T47D (cell line): ENCODE measurements around the gene NOX4.

Experiments used
- DNase-seq, 2 experiments: peaks; one replicate each; pipeline versions ENCODE4 v3.0.0 to v3.0.0-alpha.2; 2011 to 2012; ENCODE audit warnings: low read depth in 1 of 2, low spot score in 1 of 2
- JUND ChIP-seq: IDR thresholded peaks from 2 replicates; pipeline ENCODE4 v1.6.1; 2012; ENCODE audit warnings: low read depth
- in situ Hi-C: cut with HindIII; loops from 2 replicates; pipeline ENCODE4 v1.10.0; 2016; ENCODE audit warnings: low sequenced_read_pairs, low pct_unique_long_range_greater_than_20kb

The NOX4 gene

GRCh38 chr11:89490981-89491690 is at the start of gene NOX4:
TSS of gene NOX4 (minus strand) at chr11:89491375. CDS start at chr11:89491246, 129 bp downstream.
- in situ Hi-C loops, result no loop called here
- DNase-seq, result no peak
- TF ChIP-seq JUND, result no peak

DNA sequence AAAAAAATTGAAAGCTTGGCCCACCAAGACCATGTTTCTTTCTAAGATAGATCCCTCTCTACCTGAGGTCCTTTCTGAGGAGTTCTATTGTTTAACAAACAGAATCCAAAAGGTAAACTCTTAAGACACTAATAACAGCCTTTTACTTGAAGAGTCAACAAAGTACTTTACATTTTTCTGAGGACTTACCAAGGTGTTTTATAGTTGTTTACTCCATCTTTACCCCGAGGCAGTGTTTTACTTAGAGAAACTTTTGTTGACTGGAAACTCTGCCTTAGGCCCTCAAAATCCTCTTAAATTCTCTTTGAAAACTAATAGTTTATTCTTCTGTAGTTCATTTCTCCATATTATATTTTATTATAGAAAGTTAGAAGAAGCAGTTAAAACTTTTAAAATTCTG is 49.7 kb upstream of the NOX4 start:
- in situ Hi-C loops, result no loop called here
- peak; percentile 84 for TF ChIP-seq JUND
- DNase-seq, result peak; percentile 54 to 81

- TF ChIP-seq JUND, result no peak
- DNase-seq, result no peak
- in situ Hi-C loops, result no loop called here
Observed at GRCh38 chr11:89537936-89538335, 46.8 kb upstream of the NOX4 start.

DNA sequence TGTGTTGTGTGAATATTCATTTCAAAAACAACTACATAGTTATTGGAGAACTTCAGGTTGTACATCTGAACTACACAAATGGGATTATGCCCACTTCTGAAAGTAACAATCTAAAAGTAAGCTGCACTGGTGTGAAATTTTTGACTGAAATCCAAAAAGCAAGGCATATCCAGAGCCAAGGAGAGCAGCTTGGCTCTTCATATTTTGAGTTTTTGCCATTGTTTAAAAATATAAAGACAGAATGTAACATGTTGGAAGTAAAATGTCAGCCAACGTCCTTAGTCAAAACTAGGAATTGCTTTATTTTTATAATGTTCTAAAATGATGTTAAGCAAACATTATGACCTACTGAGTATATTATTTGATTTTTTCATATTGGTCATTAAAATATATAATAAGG is 45.8 kb upstream of the NOX4 start:
- no peak for TF ChIP-seq JUND
- no peak for DNase-seq
- in situ Hi-C loops, result no loop called here

GRCh38 chr11:89535221-89535620 is 44.0 kb upstream of the NOX4 start:
- no peak for DNase-seq
- in situ Hi-C loops, result no loop called here
- TF ChIP-seq JUND, result no peak

- DNase-seq, result no peak
- no peak for TF ChIP-seq JUND
- in situ Hi-C loops, result no loop called here
Observed at GRCh38 chr11:89529626-89530380, 38.6 kb upstream of the NOX4 start.

- in situ Hi-C loops, result no loop called here
- no peak for TF ChIP-seq JUND
- DNase-seq, result no peak
Observed at GRCh38 chr11:89521792-89522191, 30.6 kb upstream of the NOX4 start.

DNA sequence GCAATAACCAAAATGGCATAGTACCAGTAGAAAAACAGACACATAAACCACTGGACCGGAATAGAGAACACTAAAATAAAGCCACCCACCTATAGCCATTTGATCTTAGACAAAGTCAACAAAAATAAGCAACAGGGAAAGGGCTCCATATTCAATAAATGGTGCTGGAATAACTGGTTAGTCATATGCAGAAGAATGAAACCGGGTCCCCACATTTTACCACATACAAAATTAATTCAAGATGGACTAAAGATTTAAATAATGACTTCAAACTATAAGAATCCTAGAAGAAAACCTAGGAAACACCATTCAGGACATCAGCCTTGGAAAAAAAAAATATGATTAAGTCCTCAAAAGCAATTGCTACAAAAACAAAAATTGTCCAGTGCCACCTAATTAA is 30.1 kb upstream of the NOX4 start:
- TF ChIP-seq JUND, result no peak
- in situ Hi-C loops, result no loop called here
- DNase-seq, result no peak

DNA sequence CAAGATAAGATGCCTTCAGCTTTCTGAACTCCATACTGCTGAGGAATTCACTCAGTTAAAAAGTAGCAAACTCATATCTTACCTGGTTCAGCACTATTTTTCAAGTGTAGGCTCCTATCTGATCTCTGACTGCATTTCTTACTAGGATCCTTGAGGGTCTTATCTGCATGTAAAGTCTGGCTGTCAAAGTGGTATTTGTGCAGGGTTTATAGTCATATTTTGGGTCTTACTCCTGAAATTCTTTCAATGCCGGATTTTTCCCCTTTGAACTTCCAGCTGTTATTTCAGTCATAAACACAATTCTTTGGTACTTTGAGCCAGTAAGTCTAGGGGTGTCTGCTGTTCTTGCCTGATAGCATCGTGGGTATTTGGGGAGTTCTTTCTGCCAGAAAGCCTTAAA is 25.3 kb upstream of the NOX4 start:
- in situ Hi-C loops, result no loop called here
- DNase-seq, result no peak
- TF ChIP-seq JUND, result no peak

- in situ Hi-C loops, result no loop called here
- no peak for TF ChIP-seq JUND
- no peak for DNase-seq
Observed at GRCh38 chr11:89508544-89508943, 17.4 kb upstream of the NOX4 start.

GRCh38 chr11:89504270-89504669 is 13.1 kb upstream of the NOX4 start:
- TF ChIP-seq JUND, result no peak
- in situ Hi-C loops, result no loop called here
- no peak for DNase-seq

DNA sequence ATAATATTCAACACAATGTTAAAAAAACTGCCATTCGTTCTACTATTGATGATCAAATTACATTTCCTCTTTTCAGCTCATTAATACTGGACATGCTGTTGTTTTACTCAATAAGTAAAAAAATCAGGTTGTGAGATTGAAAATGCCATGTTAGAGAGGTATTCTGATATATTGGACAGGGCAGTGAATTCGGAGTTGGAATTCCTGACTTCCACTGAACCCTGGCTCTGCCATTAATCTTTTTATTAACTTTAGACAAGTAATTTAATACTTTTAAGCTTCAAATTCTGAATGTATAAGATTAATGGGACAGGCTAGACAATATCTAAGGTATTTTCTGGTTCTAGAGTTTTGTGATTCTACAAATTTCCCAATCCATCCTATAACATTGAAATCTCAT is 12.2 kb upstream of the NOX4 start:
- no peak for TF ChIP-seq JUND
- no peak for DNase-seq
- in situ Hi-C loops, result no loop called here

DNA sequence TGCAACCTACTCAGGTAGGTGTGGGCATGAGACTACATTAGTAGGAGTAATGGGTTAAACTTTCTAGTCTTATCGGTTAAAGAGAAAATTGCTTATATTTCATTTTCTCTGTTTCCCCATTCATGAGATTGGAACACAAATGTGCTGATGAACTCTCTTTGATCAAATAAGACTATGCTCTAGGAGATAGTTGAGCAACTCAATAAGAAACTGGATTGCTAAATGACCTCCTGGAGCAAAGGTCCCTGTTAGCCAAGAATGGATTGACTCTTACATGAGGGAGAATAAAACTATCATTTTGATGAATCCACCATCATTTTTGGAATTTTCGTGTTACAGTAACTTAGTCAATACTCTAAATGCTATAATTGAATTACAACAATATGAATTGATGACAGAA is 11.1 kb upstream of the NOX4 start:
- in situ Hi-C loops, result no loop called here
- TF ChIP-seq JUND, result no peak
- DNase-seq, result no peak

GRCh38 chr11:89500336-89500735 is 9.2 kb upstream of the NOX4 start:
- in situ Hi-C loops, result no loop called here
- no peak for TF ChIP-seq JUND
- DNase-seq, result no peak
